ENCODE data around the gene SPATA16.

DNA sequence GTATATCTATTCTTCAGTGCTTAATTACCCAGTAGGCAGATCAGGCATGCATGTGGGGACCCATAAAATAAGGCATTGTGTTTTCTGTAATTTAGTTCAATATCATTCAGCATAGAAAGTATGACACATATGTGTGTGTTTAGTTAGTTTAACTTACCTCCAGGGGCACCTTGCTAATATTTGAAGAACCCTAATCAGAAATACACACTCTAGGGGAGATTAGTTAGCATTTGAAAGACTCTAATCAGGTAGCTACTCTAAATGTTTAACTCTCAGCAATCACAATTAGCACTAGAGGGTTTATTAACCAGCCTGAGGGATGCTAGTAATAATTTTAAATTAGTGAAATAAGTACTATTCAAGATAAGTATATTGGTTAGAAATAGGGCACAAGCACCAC is 286.0 kb downstream of the SPATA16 start:
- TF ChIP-seq, protein P1, sequence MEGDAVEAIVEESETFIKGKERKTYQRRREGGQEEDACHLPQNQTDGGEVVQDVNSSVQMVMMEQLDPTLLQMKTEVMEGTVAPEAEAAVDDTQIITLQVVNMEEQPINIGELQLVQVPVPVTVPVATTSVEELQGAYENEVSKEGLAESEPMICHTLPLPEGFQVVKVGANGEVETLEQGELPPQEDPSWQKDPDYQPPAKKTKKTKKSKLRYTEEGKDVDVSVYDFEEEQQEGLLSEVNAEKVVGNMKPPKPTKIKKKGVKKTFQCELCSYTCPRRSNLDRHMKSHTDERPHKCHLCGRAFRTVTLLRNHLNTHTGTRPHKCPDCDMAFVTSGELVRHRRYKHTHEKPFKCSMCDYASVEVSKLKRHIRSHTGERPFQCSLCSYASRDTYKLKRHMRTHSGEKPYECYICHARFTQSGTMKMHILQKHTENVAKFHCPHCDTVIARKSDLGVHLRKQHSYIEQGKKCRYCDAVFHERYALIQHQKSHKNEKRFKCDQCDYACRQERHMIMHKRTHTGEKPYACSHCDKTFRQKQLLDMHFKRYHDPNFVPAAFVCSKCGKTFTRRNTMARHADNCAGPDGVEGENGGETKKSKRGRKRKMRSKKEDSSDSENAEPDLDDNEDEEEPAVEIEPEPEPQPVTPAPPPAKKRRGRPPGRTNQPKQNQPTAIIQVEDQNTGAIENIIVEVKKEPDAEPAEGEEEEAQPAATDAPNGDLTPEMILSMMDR (IDR thresholded peaks at IDR 0.05), result no peak
- no peak for TF ChIP-seq POLR2A (IDR thresholded peaks at IDR 0.05)

Measured in testis (tissue), 2 donors.